Measurements from ENCODE around the gene CLSTN2.

DNA sequence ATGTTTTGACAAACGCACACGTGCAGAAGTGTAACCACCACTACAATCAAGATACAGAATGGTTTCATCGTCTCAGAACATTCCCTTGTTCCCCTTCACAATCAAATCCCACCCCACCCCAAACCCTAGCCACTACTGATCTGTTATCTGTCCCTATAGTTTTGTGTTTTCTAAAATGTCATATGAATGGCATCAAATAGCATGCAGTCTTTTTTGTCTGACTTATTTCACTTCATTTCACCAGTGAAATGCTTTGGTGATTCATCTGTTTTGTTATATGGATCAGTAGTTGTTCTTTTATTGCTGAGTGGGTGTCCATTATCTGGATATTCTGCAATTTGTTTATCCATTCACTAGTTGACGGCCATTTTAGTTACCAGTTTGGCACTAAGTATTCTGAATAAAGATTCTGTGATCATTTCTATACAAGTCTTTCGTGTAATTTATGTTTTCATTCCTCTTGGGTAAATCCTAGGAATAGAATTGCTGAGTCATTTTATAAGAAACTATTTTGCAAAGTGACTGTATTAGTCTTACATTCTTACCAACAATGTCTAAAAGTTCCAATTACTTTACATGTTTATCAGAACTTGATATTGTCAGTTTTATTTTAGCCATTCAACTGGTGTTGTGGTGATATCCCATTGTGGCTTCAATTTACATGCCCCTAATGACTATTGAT, 232.8 kb downstream of the CLSTN2 start:
- TF ChIP-seq, protein P1, sequence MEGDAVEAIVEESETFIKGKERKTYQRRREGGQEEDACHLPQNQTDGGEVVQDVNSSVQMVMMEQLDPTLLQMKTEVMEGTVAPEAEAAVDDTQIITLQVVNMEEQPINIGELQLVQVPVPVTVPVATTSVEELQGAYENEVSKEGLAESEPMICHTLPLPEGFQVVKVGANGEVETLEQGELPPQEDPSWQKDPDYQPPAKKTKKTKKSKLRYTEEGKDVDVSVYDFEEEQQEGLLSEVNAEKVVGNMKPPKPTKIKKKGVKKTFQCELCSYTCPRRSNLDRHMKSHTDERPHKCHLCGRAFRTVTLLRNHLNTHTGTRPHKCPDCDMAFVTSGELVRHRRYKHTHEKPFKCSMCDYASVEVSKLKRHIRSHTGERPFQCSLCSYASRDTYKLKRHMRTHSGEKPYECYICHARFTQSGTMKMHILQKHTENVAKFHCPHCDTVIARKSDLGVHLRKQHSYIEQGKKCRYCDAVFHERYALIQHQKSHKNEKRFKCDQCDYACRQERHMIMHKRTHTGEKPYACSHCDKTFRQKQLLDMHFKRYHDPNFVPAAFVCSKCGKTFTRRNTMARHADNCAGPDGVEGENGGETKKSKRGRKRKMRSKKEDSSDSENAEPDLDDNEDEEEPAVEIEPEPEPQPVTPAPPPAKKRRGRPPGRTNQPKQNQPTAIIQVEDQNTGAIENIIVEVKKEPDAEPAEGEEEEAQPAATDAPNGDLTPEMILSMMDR (tag by site-specific recombination; IDR thresholded peaks at IDR 0.05): no peak
- no peak for TF ChIP-seq ZNF274 (IDR thresholded peaks at IDR 0.05; ENCODE audit: low read length)
- no peak for TF ChIP-seq ZNF274 (tag by site-specific recombination; IDR thresholded peaks at IDR 0.05; ENCODE audit: borderline replicate concordance)
- TF ChIP-seq, protein P2, sequence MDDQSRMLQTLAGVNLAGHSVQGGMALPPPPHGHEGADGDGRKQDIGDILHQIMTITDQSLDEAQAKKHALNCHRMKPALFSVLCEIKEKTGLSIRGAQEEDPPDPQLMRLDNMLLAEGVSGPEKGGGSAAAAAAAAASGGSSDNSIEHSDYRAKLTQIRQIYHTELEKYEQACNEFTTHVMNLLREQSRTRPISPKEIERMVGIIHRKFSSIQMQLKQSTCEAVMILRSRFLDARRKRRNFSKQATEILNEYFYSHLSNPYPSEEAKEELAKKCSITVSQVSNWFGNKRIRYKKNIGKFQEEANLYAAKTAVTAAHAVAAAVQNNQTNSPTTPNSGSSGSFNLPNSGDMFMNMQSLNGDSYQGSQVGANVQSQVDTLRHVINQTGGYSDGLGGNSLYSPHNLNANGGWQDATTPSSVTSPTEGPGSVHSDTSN (CRISPR knock-in tag; IDR thresholded peaks at IDR 0.05): no peak
- TF ChIP-seq, protein P3, sequence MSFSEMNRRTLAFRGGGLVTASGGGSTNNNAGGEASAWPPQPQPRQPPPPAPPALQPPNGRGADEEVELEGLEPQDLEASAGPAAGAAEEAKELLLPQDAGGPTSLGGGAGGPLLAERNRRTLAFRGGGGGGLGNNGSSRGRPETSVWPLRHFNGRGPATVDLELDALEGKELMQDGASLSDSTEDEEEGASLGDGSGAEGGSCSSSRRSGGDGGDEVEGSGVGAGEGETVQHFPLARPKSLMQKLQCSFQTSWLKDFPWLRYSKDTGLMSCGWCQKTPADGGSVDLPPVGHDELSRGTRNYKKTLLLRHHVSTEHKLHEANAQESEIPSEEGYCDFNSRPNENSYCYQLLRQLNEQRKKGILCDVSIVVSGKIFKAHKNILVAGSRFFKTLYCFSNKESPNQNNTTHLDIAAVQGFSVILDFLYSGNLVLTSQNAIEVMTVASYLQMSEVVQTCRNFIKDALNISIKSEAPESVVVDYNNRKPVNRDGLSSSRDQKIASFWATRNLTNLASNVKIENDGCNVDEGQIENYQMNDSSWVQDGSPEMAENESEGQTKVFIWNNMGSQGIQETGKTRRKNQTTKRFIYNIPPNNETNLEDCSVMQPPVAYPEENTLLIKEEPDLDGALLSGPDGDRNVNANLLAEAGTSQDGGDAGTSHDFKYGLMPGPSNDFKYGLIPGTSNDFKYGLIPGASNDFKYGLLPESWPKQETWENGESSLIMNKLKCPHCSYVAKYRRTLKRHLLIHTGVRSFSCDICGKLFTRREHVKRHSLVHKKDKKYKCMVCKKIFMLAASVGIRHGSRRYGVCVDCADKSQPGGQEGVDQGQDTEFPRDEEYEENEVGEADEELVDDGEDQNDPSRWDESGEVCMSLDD (tag by site-specific recombination; IDR thresholded peaks at IDR 0.05): no peak
- no peak for TF ChIP-seq MZF1 (tag by site-specific recombination; IDR thresholded peaks at IDR 0.05; ENCODE audit: borderline replicate concordance)
- TF ChIP-seq, protein P4, sequence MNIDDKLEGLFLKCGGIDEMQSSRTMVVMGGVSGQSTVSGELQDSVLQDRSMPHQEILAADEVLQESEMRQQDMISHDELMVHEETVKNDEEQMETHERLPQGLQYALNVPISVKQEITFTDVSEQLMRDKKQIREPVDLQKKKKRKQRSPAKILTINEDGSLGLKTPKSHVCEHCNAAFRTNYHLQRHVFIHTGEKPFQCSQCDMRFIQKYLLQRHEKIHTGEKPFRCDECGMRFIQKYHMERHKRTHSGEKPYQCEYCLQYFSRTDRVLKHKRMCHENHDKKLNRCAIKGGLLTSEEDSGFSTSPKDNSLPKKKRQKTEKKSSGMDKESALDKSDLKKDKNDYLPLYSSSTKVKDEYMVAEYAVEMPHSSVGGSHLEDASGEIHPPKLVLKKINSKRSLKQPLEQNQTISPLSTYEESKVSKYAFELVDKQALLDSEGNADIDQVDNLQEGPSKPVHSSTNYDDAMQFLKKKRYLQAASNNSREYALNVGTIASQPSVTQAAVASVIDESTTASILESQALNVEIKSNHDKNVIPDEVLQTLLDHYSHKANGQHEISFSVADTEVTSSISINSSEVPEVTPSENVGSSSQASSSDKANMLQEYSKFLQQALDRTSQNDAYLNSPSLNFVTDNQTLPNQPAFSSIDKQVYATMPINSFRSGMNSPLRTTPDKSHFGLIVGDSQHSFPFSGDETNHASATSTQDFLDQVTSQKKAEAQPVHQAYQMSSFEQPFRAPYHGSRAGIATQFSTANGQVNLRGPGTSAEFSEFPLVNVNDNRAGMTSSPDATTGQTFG (tag by site-specific recombination; IDR thresholded peaks at IDR 0.05; ENCODE audit: borderline replicate concordance): no peak
- TF ChIP-seq, protein P5, sequence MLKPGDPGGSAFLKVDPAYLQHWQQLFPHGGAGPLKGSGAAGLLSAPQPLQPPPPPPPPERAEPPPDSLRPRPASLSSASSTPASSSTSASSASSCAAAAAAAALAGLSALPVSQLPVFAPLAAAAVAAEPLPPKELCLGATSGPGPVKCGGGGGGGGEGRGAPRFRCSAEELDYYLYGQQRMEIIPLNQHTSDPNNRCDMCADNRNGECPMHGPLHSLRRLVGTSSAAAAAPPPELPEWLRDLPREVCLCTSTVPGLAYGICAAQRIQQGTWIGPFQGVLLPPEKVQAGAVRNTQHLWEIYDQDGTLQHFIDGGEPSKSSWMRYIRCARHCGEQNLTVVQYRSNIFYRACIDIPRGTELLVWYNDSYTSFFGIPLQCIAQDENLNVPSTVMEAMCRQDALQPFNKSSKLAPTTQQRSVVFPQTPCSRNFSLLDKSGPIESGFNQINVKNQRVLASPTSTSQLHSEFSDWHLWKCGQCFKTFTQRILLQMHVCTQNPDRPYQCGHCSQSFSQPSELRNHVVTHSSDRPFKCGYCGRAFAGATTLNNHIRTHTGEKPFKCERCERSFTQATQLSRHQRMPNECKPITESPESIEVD (tag by site-specific recombination; IDR thresholded peaks at IDR 0.05): no peak
- TF ChIP-seq, protein P6, sequence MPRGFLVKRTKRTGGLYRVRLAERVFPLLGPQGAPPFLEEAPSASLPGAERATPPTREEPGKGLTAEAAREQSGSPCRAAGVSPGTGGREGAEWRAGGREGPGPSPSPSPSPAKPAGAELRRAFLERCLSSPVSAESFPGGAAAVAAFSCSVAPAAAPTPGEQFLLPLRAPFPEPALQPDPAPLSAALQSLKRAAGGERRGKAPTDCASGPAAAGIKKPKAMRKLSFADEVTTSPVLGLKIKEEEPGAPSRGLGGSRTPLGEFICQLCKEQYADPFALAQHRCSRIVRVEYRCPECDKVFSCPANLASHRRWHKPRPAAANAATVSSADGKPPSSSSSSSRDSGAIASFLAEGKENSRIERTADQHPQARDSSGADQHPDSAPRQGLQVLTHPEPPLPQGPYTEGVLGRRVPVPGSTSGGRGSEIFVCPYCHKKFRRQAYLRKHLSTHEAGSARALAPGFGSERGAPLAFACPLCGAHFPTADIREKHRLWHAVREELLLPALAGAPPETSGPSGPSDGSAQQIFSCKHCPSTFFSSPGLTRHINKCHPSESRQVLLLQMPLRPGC (tag by site-specific recombination; IDR thresholded peaks at IDR 0.05): no peak
- TF ChIP-seq, protein P7, sequence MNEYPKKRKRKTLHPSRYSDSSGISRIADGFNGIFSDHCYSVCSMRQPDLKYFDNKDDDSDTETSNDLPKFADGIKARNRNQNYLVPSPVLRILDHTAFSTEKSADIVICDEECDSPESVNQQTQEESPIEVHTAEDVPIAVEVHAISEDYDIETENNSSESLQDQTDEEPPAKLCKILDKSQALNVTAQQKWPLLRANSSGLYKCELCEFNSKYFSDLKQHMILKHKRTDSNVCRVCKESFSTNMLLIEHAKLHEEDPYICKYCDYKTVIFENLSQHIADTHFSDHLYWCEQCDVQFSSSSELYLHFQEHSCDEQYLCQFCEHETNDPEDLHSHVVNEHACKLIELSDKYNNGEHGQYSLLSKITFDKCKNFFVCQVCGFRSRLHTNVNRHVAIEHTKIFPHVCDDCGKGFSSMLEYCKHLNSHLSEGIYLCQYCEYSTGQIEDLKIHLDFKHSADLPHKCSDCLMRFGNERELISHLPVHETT (tag by site-specific recombination; IDR thresholded peaks at IDR 0.05): no peak
- TF ChIP-seq, protein P8, sequence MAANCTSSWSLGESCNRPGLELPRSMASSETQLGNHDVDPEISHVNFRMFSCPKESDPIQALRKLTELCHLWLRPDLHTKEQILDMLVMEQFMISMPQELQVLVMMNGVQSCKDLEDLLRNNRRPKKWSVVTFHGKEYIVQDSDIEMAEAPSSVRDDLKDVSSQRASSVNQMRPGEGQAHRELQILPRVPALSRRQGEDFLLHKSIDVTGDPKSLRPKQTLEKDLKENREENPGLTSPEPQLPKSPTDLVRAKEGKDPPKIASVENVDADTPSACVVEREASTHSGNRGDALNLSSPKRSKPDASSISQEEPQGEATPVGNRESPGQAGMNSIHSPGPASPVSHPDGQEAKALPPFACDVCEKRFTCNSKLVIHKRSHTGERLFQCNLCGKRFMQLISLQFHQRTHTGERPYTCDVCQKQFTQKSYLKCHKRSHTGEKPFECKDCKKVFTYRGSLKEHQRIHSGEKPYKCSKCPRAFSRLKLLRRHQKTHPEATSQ (tag by site-specific recombination; IDR thresholded peaks at IDR 0.05): no peak
- TF ChIP-seq, protein P9, sequence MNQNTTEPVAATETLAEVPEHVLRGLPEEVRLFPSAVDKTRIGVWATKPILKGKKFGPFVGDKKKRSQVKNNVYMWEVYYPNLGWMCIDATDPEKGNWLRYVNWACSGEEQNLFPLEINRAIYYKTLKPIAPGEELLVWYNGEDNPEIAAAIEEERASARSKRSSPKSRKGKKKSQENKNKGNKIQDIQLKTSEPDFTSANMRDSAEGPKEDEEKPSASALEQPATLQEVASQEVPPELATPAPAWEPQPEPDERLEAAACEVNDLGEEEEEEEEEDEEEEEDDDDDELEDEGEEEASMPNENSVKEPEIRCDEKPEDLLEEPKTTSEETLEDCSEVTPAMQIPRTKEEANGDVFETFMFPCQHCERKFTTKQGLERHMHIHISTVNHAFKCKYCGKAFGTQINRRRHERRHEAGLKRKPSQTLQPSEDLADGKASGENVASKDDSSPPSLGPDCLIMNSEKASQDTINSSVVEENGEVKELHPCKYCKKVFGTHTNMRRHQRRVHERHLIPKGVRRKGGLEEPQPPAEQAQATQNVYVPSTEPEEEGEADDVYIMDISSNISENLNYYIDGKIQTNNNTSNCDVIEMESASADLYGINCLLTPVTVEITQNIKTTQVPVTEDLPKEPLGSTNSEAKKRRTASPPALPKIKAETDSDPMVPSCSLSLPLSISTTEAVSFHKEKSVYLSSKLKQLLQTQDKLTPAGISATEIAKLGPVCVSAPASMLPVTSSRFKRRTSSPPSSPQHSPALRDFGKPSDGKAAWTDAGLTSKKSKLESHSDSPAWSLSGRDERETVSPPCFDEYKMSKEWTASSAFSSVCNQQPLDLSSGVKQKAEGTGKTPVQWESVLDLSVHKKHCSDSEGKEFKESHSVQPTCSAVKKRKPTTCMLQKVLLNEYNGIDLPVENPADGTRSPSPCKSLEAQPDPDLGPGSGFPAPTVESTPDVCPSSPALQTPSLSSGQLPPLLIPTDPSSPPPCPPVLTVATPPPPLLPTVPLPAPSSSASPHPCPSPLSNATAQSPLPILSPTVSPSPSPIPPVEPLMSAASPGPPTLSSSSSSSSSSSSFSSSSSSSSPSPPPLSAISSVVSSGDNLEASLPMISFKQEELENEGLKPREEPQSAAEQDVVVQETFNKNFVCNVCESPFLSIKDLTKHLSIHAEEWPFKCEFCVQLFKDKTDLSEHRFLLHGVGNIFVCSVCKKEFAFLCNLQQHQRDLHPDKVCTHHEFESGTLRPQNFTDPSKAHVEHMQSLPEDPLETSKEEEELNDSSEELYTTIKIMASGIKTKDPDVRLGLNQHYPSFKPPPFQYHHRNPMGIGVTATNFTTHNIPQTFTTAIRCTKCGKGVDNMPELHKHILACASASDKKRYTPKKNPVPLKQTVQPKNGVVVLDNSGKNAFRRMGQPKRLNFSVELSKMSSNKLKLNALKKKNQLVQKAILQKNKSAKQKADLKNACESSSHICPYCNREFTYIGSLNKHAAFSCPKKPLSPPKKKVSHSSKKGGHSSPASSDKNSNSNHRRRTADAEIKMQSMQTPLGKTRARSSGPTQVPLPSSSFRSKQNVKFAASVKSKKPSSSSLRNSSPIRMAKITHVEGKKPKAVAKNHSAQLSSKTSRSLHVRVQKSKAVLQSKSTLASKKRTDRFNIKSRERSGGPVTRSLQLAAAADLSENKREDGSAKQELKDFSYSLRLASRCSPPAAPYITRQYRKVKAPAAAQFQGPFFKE (tag by site-specific recombination; IDR thresholded peaks at IDR 0.05; ENCODE audit: borderline replicate concordance): no peak
- no peak for TF ChIP-seq ZNF571 (tag by site-specific recombination; IDR thresholded peaks at IDR 0.05)
- TF ChIP-seq IKZF3 (tag by site-specific recombination; IDR thresholded peaks at IDR 0.05): no peak
- TF ChIP-seq ZNF423 (tag by site-specific recombination; IDR thresholded peaks at IDR 0.05): no peak

Data from HEK293 (cell line).